ENCODE measurements around the gene SCCPDH.
"Not testable (repeated sequence)": the region's sequence is repeated elsewhere in the genome, so short reads cannot be mapped to it uniquely, and the experiment has no call there.

Gene SCCPDH

DNA sequence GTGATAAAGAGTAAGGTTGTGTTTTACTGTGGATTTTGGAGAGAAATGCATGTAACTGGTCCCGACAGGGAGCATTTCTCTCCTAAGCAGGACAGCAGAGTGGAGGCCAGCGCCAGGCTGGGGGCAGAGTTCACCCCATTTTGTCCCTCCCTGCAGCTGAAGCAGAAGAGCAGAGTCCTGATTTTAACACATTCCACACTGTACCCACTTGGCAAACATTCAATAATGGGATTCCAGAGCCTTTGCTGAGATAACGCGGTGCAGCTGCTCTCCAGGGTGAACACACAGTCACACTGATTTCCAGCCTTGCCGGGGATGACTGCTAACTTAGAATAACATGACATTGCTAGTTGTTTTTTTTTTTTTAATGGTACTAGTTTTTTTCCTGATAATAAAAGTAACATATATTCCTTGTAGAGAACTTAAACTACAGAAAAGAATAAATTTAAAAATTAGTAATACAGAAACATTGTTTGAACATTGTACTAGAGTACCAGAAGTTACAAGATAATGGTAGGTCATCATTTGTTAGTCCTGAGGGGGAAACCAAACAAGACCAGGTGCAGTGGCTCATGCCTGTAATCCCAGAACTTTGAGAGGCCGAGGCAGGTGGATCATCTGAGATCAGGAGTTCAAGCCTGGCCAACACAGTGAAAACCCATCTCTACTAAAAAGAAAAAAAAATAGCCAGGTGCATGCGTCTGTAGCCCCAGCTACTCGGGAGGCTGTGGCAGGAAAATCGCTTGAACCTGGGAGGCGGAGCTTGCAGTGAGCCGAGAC lies 77.2 kb downstream of the SCCPDH start:
- DNase-seq, result no peak

- DNase-seq, result no peak
Measured at GRCh38 chr1:246803373-246803772, 79.2 kb downstream of the SCCPDH start.

DNA sequence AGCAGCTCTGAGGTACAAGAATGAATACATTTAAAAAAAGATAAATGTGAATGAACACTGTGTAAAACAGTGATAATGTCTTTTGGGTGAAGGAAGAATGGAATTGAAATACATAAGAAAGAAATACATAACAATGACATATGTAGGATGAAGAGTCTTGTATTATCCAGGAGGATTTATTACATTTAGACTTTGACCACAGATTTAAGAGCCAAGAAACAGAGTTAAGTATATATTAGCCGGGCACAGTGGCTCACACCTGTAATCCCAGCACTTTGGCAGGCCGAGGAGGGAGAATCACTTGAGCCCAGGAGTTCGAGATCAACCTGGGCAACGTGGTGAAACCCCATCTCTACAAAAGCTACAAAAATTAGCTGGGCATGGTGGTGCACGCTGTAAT lies 79.7 kb downstream of the SCCPDH start:
- no peak for DNase-seq

- no peak for DNase-seq
Measured at GRCh38 chr1:246805135-246805716, 81.0 kb downstream of the SCCPDH start.

GRCh38 chr1:246809473-246809872 lies 85.3 kb downstream of the SCCPDH start:
- no peak for DNase-seq

GRCh38 chr1:246811985-246812384 lies 87.8 kb downstream of the SCCPDH start:
- DNase-seq, result no peak

DNA sequence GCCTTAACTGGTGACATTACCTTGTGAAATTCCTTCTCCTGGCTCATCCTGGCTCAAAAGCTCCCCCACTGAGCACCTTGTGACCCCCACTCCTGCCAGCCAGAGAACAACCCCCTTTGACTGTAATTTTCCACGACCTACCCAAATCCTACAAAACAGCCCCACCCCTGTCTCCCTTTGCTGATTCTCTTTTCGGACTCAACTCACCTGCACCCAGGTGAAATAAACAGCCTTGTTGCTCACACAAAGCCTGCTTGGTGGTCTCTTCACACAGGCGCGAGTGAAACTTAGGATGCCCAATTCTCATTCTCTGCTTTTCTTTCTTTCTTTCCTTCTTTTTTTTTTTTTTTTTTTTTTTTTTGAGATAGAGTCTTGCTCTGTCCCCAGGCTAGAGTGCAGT lies 89.1 kb downstream of the SCCPDH start:
- DNase-seq, result not testable (repeated sequence)

DNA sequence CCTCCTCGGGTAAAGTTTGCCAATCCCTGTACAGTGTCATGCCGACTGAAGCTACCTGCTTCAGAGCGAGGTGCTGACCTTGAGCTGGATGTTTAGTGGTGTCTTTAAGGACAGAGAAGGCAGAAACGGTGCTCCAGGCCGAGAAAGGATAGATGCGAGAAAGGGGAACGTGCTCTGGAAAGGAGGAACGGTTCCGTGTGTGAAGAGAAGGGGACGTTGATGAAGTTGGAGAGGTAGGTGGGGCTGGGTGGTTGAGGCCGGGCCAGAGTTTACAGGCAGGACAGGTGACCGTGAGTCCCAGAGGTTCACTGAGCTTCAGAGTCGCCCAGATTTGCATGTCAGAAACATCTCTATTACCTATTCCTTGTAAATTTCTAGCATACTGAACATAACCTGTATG lies 90.7 kb downstream of the SCCPDH start:
- no peak for DNase-seq

DNA sequence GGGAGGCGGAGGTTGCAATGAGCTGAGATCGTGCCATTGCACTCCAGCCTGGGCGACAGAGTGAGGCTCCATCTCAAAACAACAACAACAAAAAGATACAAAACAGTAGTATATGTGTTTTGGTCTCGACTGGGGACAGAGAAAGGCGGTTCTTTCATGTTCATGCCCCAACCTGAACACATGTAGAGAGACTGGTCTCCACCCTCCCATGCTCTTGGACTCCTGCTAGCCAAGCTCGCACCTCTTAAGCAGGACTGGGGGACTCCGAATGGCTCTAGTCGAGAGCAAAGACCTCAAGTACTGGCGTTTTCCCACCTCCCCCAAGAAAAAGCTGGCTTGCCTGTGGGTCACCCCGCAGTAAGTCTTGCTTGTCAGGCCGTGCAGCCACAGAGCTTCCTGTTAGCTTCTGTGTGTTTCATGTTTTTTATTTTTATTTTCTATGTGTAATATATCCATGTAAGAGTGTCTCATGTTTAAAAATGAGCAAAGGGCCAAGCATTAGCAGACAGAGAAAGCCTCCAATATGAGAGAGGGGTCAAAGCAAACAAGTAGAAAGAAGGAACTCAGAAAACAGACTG lies 91.6 kb downstream of the SCCPDH start:
- DNase-seq, result no peak

All from CD4-positive, alpha-beta T cell treated with Interleukin-17A for 4 hours (primary cell).